NCI-H146 treated with DMSO at 0.1 percent for 48 hours (cell line): ENCODE results near the gene GAK.
"Not testable (repeated sequence)": the region's sequence is repeated elsewhere in the genome, so short reads cannot be mapped to it uniquely, and the experiment has no call there.

Experiments used
- DNase-seq: peaks from one replicate; lab custom pipeline; 2025; ENCODE audit not compliant: unreplicated experiment; lab: John Stamatoyannopoulos, UW

The GAK gene

DNA sequence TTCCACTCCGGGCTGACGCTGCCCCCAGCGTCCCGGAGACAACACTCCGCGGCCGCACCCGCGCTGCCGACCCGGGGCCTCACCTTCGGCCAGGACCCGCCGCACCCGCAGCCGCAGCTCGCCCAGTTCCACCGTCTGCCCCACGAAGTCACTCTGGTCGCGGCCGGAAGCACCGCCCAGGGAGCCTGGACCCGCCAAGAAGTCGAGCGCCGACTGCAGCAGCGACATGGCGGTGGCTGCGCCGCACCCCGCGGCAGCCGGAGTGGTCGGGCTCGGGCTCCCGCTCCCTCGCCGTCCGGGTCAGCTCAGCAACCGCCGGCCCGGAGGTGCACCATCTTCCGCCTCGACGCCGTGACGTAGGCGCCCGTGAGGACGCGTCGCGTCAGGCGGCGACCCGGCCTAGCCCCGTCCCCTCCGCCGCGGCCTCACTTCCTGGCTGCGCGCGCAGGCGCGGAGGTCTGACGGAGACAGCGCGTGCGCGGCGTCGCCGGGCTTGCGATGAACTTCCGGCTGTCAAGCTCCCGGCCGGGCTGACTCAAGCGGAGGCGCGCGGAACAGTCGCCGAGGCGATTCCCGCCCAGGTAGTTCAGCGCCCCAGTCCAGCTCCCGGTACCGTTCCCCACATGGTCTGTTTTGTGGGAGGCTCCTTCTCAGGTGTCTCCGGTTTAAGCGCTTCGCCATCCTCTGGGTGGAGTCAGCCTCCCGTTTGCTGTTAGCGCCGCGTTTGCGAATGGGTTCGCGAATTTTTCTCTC lies at the start of gene GAK, which contains the start of gene TMEM175:
GAK (minus strand) TSS at position 357 of the 753 bp plus-strand sequence; CDS start at position 228, 129 bp downstream.
TMEM175 (plus strand) TSS at position 501 of the 753 bp plus-strand sequence. CDS start 15,280 bp downstream, outside the sequence.
- peak; percentile 80 for DNase-seq

DNA sequence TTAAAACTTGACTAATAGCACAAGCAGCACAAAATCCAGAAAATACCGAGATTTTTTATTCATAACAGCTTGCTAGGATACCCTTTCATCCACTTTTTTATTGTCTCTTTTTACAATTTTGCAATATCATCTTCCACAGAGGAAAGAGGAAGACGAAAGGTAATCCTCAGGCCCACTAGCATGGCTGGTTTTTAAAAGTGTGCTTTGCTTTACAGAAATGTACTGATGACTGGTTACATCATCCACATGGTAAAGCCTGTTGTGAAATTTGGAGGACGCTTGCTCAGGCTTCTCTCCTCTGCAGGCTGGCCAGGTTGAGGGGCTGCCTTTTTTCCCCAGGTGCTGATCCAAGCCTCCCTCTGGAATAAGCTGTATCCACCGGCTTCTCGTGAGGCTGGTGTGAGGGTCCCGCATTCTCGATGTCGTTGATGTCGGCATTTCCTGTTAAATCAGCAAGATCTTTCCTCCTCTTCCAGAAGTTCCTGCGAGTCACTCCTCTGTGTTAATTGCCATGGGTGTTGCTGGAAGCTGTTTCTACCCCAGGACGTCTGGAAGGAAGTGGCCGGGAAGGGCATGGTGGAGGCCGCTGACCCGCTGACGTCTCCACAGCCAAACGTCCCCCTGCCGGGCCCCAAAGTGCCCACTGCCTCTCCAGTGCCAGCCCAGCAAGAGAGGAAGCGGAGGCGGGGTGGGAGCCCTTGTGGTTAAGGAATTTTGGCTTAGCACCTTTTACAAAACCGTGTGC lies 47.0 kb upstream of the GAK start:
- no peak for DNase-seq

DNA sequence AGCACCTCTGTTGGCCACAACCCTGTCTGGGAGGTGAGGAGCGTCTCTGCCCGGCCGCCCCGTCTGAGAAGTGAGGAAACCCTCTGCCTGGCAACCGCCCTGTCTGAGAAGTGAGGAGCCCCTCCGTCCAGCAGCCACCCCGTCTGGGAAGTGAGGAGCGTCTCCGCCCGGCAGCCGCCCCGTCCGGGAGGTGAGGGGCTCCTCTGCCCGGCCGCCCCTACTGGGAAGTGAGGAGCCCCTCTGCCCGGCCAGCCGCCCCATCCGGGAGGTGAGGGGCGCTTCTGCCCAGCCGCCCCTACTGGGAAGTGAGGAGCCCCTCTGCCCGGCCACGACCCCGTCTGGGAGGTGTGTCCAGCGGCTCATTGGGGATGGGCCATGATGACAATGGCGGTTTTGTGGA lies 43.9 kb upstream of the GAK start:
- DNase-seq = not testable (repeated sequence)

DNA sequence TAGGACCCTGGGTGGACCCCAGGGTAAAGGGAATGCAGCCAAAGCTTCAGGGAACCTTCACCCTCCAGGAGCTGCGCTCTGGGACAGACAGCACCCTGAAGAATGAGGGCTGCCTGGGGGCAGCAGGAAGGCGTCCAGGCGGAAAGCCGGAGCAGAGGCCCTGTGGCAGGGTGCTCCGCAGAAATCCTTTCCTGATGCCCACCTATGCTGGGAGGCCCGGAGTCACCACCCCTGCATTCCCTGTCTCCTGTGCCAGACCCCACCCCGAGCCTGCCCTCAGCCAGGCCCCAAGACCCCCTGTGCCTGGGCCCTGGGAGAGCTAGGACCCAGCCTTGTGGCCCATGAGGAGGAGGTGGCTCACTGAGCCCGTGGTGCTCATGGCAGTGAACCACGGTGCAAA lies 42.6 kb upstream of the GAK start:
- DNase-seq = no peak

DNA sequence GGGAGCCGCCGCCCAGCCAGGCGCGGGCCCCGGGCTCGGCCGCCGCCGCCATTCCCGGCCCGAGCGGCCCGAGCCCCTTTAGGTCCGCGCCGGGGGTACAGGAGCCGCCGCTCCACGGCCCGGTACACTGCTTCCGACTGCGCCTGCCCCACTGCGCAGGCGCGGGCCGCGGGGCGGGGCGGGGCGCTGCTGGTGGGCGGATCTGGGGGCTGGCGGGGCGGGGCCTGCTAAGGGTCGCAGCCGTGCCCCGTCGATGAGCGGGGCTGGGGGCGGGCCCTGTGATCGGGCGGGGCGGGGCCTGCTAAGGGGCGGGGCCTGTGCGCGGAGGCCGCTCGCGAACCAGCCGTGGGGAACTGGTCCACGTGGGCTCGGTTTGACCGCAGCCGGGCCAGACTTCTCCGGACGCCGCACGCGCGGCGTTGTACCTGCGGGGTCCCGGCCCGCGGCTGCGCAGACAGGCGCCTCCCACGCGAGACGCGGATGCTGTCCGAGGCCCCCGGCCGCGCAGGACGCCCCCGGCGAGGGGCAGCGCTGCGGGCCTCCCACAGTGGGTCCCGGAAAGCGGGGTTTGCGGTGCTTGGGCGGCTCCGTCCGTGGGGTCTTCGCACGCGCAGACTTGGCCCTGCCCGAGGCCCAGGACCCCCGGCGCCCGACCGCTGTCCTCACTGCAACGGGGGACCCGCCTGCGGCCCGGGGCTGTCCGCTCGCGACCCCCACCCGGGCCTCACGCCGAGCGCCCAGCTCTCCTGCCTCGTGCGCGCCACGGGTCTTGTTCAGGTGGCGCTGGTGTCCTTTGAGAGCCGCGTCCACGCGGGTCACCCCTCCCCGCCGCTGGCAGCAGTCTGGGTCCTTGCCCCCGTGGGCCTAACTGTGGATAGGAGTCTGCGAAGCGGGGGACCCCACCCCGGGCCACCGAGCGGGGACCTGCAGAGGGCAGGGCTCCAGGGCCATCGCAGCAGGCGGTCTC lies 41.6 kb upstream of the GAK start, which contains the start of gene DGKQ:
DGKQ (minus strand) TSS at position 139 of the 967 bp plus-strand sequence; CDS start at position 52, 87 bp downstream.
- peak; percentile 17 for DNase-seq

DNA sequence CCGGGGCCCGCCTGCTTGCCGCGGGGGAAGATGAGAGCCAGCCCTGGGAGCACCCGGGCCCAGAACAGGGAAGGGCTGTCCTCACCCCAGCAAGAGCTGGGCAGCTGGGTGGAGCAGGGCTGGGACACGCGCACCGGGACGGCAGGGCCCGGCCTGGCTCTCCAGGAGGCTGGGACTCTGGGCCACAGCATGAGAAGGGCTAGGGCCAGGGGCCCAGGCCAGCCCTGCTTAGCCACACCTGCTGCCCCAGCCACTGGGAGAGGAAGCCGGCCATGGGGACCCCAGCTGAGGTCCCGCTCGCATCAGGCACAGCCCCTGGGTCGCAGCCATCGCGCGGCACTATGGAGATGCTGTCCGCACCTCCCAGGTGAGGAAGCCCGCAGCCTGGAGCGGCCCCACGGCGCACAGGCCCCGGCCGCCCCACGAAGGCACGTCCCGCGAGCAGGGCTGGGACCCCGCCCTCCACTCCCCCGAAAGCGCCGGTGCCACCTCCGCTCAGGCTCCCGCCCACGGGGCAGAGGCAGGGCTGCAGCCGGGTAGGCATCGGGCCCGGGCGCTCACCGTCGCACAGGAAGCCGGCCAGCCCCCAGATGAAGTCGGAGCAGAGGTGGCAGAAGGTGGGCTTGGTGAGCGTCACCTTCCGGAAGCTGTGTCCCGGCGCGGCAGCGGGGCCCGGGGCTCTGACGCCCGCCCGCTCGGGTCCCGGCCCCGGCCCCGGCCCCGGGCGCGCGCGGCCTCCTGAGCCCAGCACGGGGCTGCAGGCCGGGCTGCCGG lies 40.7 kb upstream of the GAK start:
- DNase-seq = no peak

DNA sequence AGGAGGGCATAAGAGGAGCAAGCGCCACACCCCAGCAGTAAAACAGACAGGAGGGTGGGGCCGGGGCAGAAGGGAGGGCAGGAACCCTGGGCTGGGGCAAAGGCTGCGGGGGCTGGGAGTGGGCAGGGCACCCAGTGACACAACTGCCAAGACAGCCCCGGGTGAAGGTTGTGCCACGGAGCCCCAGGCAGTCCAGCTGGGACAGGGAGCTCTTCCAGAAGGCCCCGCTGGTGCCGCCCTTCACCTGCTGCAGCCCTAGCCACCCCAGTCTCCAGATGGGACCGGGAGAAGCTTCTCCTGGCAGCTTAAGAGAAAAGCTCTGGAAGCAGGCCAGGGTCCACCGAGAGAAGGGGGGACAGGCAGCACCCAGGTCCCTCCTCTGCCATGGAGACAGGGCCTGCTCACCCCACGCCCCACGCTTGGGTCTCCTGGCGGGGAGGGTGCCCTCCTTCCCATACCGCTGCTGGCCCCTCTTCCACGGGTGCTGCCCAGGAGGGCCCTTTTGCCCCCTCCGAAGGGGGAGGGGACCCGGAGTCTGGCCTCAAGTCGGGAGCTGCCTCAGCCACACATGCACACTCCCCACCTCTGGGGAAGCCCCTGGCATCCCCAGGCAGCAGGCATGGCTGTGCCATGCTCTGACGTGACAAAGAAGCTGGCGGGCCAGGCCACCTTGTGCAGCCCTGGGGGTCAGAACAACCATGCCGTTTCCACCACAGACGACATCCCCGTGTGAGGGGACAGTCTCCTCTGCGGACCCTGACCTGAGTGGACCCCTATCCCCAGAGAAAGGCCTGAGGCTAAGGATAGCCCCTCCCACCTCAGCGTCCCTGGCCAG lies 39.8 kb upstream of the GAK start:
- DNase-seq = no peak

DNA sequence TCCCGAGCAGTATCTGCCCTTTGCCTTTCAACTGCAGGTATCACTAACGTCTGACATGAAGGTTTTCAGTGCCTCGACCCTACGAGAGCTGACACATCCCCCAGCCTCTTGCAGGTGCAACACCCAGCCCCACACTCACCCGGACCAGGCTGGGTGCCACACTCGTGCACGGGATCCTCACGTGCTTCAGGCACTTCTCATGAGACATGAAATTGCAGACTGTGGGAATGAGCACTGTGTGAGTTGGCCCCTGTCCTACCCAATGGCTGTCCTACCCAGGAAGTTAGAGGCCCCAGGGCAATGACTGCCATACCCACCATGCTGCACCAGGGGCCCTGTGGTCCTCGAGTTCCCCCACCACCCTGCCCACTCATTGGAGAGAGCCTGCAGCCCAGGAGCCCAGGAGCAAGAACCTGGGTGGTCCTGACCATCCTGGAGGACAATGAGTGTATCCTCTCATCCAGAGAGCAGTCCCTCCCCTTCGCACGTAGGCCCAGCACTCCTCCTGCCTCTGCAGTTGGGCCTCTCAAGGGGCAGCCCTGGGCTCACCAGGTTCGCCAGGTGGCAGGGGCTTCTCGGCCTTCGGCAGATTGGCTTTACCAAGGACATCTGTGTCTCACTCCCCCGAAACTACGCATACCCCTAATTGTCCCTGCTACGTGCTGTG lies 38.9 kb upstream of the GAK start:
- no peak for DNase-seq

DNA sequence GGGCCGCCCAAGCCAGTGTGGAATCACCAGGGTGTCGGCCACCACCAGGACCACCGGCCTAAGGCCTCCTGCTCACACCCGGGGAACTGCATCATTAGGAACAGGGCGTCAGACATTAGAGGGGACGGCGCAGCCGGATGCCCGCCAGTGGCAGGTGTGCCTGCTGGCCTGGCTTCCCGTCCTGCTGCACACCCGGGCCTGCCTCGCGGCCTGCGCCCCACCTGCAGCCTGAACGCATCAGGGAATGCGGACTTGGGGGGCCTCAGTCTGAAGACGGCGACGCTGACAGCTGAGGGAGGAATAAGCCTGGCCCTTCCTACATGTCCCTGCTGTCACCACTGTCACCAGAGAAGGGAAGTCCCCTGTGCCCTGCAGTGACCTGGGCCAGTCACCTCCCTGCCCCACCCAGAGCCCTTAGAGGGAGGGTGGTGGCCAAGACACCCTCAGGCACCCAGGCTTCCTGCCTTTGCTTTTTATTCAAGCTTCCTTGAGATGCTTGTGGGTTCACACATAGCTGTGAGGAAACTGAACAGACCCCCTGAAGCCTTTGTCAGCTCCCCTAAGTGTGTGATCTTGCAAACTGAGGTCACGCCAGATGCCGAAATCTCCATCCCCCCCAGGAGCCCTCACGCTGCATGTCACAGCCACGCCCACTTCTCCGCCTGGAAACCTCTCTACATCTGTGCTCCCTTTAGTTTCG lies 38.1 kb upstream of the GAK start:
- no peak for DNase-seq

DNA sequence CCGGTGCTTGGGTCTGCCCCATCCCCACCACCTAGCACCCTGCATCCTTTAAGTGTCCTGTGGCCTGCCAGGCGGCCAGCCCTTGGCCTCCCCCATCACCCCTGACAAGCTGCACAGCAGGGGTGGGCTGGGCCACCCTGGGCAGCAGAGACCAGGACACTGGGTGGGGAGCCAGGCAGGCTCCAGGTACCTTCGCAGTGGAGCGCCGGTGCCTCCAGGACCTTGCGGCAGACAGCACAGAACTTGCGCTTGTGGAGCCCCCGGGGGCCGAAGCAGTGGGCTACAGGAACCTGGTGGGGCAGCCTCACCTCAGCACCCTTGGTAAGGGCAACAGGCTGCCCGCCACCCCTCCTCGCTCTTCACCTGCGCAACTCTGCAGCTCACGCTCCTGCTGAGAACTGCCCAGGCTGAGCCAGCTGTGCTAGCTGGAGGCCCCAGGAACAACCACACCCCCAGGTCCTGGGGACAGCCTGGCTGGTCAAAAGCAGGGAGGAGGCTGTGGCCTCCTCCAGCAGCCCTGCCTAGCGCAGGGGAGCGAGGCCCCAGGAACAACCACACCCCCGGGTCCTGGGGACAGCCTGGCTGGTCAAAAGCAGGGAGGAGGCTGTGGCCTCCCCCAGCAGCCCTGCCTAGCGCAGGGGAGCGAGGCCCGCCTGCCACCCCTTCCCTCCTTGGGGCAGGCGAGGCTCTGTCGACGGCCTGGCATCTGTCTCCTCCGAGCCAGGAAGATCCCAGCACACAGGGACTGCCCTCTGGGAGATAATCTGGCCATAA lies 36.7 kb upstream of the GAK start:
- DNase-seq = peak; percentile 23

DNA sequence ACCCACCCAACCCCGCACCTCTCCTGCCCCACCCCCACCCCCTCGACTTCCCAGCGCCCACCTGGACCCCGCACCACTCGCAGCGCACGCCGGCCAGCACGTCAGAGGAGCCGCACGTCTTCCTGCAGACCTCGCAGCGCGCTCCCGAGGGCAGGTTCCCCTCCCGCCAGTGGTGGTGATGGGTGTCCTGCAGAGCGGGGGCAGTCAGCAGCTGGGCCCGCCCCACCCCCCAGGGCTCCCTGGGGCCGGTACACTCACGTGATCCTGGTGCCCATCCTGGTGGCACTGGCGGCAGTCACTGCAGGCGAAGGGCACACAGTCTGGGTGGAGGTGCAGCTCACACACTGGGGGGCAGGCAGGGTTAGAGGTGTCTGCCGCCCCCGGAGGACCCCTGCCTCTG lies 36.1 kb upstream of the GAK start:
- DNase-seq = no peak

DNA sequence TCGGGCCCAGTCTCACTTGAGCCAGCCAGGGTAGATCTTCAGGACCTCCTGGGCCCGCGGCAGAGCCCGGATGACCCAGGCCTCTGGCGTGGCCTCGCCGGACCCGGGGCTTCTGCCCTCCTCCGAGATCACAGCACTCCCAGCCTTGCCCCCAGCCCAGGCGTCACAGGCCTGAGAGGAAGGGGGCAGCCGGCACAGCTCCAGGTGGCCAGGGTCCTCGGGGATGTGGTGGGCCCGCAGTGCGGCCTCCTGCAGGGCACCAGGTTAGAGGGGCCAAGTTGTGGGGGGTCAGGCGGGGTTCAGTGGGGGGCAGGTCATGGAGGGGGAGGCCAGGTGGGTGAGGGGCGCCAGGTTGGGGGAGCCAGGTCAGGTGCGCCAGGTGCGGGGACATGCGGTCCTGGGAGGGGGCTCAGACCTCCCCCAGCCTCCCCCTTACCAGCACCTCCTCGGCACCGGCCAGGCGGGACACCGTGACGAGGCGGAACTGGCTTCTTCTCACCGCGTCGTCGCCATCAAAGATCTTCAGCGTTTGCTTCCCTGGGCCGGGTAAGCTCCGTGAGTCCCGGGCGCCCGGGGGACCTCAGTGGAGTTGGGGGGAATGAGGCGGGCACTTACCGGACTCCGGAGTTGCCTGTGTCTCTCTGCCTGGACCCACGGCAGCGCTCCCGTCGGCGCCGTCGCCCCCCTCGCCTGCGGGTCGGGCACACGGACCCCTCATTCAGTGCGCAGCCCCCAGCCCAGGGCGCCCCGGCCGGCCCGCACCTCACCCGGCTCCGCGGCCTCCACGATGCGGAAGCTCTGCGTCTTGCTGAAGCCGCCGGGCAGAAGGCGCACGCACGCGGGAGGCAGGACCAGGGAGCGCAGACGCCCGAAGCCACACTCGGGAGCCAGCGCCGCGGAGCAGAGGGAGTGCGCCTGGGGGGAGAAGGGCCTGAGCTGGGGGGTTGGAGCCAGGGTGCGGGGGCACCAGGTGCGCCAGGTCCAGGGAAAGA lies 35.3 kb upstream of the GAK start:
- no peak for DNase-seq

DNA sequence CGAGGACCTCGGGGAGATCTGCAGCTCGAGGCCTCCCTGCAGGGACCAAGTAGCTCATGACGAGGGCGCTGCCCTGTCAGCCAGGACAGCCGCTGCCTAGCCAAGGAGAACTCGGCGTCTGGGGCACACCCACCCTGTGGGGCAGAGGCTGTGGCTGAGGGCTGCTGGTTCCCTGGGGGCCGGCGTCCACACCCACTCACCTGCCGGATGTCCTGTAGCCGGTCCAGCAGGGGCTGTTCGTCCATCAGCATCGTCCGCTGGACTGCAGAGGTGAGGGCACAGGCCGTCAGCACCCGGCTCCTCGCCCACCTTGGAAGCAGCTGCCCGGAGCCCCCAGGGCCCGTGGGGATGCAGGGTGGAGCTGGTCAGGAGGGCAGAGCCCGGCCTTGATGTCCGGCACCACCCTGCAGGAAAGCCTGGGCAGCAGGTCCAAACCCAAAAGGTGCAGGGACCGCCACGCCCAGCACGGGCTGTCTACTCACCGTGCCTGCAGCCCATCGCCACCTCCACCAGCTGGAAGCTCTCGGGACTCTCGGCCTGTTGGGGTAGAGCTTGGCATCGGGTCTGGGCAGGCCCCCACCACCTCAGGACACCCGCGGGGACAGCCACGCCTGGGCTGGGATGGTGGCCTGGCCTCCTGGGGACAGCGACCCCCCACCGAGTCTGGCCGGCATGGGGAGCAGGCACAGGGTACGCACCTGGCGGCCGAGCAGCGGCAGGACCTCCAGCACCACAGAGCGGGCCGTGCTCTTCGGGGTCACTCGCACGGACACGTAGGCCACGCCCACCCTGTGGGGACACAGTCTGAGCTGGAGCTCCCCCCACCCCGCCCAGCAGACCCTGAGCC lies 34.4 kb upstream of the GAK start:
- DNase-seq = no peak

DNA sequence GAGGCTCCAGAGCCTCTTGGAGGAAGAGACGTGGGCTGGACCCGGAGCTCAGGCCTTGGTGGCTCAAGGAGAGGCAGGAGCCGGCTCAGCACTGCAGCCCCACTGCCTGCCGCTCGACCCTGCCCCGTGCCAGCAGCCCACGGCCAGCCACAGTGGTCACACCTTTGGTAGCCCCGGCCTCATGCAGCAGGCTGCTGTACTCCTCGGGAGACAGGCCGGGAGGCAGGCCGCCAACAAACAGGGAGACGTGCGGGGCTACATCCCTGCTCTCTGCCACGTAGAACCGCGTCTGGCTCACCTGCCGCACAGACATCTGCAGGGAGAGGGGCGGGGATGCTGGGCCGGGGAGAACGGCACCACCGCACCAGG lies 33.6 kb upstream of the GAK start:
- no peak for DNase-seq

DNA sequence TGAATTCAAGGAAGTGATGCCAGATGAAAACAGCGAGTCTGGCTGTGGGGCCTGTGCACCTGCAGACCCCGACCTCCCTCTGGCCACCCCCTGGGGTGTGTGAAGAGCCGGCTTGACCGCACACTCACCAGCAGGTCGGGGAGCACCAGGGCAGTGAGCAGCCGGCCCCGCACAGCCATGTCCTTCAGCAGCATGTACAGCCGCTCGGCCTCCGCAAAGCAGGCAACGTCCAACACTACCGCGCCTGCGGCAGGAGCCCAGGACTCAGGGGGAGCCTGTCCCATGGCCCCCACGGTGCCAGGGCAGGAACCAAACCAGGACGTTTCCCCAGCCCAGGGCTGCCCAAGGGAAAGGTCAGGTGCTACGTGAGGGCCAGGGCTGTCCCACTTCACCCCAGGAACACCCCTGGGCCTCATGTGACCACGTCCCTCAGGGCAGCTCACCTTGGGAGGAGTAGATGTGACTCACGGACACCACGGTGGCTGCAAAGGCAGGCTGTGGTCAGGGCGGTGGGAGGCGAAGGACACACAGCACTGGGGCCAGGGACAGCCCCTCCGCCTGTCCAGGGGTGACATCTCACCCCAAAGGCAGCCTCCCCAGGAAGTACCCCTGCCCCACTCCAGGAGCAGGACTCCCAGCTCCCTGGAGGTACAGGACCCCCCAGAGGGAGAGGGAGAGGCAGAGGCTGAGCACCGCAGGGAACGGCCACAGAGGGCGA lies 33.1 kb upstream of the GAK start:
- DNase-seq = no peak
